ENCODE results near the gene RELT. TPM values are rescaled to one million over a fixed set of nuclear protein-coding genes. Genes with fewer than 3 reads are reported as not detected.
"Not testable (repeated sequence)": the region's sequence is repeated elsewhere in the genome, so short reads cannot be mapped to it uniquely, and the experiment has no call there.

The RELT gene
- total RNA-seq, 5 donors from 2014 or later (not counting 1 experiment from before 2014, with no cell fraction given): 15.6 to 113 (median 19.9) TPM

GRCh38 chr11:73428227-73428626 lies 52.0 kb downstream of the RELT start:
- Histone ChIP-seq H3K9me3 (no peaks in the 10 kb centered on the region), H3K27me3 (replicated peaks in 1 of 2; ENCODE audit: control insufficient read depth in 2 of 2, extremely low read depth in 1 of 2, insufficient read depth in 2 of 2, low read length in 1 of 2) (no peaks in the 10 kb centered on the region), H3K4me1 (ENCODE audit: control insufficient read depth in 1 of 2, extremely low read depth in 1 of 2, insufficient read depth in 2 of 2, low read length in 2 of 2) (no peaks in the 10 kb centered on the region), H3K4me3 (ENCODE audit: control insufficient read depth in 1 of 2, extremely low read depth in 1 of 2, low read length in 1 of 2) (no peak overlapping the region), H3K36me3 (ENCODE audit: control insufficient read depth in 2 of 2, extremely low read depth in 1 of 2, insufficient read depth in 1 of 2, low read length in 1 of 2) (peaks cover 0 to 3% of the 10 kb centered on the region in 2 donors), H3K27ac (ENCODE audit: low read length) (no peak overlapping the region)
- Mint-ChIP-seq H3K27ac (no peak overlapping the region), H3K27me3 (no peaks in the 10 kb centered on the region), H3K4me1 (no peaks in the 10 kb centered on the region), H3K4me3 (no peak overlapping the region), H3K36me3 (peaks cover 12% of the 10 kb centered on the region), H3K9me3 (no peaks in the 10 kb centered on the region)
- CTCF ChIA-PET: interaction anchor here in 1 of 2 donors (1.6 kb wide), 1 partner anchor 8 kb away, joined by 7 read pairs; no protein-coding TSS in a partner anchor
- no peak for DNase-seq
- POLR2A ChIA-PET: no interaction called here
- no peak for ATAC-seq (replicated peaks in 1 of 4)

- H3K27ac Mint-ChIP-seq: no peak overlapping the region
- no peak overlapping the region for H3K4me3 ChIP-seq (ENCODE audit: control insufficient read depth in 1 of 2, extremely low read depth in 1 of 2, low read length in 1 of 2)
- POLR2A ChIA-PET: no interaction called here
Observed at GRCh38 chr11:73428699-73429098, 52.5 kb downstream of the RELT start.

GRCh38 chr11:73429121-73429750 lies 53.0 kb downstream of the RELT start:
- no peak overlapping the region for H3K4me3 ChIP-seq (ENCODE audit: control insufficient read depth in 1 of 2, extremely low read depth in 1 of 2, low read length in 1 of 2)
- H3K4me1 ChIP-seq (ENCODE audit: control insufficient read depth in 1 of 2, extremely low read depth in 1 of 2, insufficient read depth in 2 of 2, low read length in 2 of 2): no peaks in the 10 kb centered on the region
- Mint-ChIP-seq H3K4me3 (no peak overlapping the region), H3K9me3 (no peaks in the 10 kb centered on the region), H3K36me3 (peaks cover 12% of the 10 kb centered on the region), H3K27me3 (no peaks in the 10 kb centered on the region), H3K27ac (peak overlapping the region in 1 of 2 donors; percentile 58), H3K4me1 (no peaks in the 10 kb centered on the region)
- DNase-seq: no peak
- POLR2A ChIA-PET: interaction anchor here in 1 of 2 donors (0.5 kb wide), 1 partner anchor 92 kb away, joined by 5 read pairs; no protein-coding TSS in a partner anchor
- no peaks in the 10 kb centered on the region for H3K27me3 ChIP-seq (replicated peaks in 1 of 2; ENCODE audit: control insufficient read depth in 2 of 2, extremely low read depth in 1 of 2, insufficient read depth in 2 of 2, low read length in 1 of 2)
- H3K36me3 ChIP-seq (ENCODE audit: control insufficient read depth in 2 of 2, extremely low read depth in 1 of 2, insufficient read depth in 1 of 2, low read length in 1 of 2): peaks cover 0 to 3% of the 10 kb centered on the region in 2 donors
- CTCF ChIA-PET: no interaction called here
- no peaks in the 10 kb centered on the region for H3K9me3 ChIP-seq
- no peak for ATAC-seq (replicated peaks in 1 of 4)
- 84% methylated on average over 3 of the region's 5 CpGs for WGBS (ENCODE audit: insufficient coverage)
- no peak overlapping the region for H3K27ac ChIP-seq (ENCODE audit: low read length)

More at GRCh38 chr11:73428699-73429098, 52.5 kb downstream of the RELT start:
- Histone ChIP-seq H3K9me3 (no peaks in the 10 kb centered on the region), H3K27ac (ENCODE audit: low read length) (no peak overlapping the region), H3K36me3 (ENCODE audit: control insufficient read depth in 2 of 2, extremely low read depth in 1 of 2, insufficient read depth in 1 of 2, low read length in 1 of 2) (peaks cover 0 to 3% of the 10 kb centered on the region in 2 donors), H3K4me1 (ENCODE audit: control insufficient read depth in 1 of 2, extremely low read depth in 1 of 2, insufficient read depth in 2 of 2, low read length in 2 of 2) (no peaks in the 10 kb centered on the region), H3K27me3 (replicated peaks in 1 of 2; ENCODE audit: control insufficient read depth in 2 of 2, extremely low read depth in 1 of 2, insufficient read depth in 2 of 2, low read length in 1 of 2) (no peaks in the 10 kb centered on the region)
- no peaks in the 10 kb centered on the region for H3K4me1 Mint-ChIP-seq
- no peak overlapping the region for H3K4me3 Mint-ChIP-seq
- H3K9me3 Mint-ChIP-seq: no peaks in the 10 kb centered on the region
- DNase-seq: no peak
- no peak for ATAC-seq (replicated peaks in 1 of 4)
- H3K27me3 Mint-ChIP-seq: no peaks in the 10 kb centered on the region
- peaks cover 12% of the 10 kb centered on the region for H3K36me3 Mint-ChIP-seq
- CTCF ChIA-PET: interaction anchor here in 1 of 2 donors (1.6 kb wide), 1 partner anchor 7 kb away, joined by 7 read pairs; no protein-coding TSS in a partner anchor

- no peaks in the 10 kb centered on the region for H3K27me3 ChIP-seq (replicated peaks in 1 of 2; ENCODE audit: control insufficient read depth in 2 of 2, extremely low read depth in 1 of 2, insufficient read depth in 2 of 2, low read length in 1 of 2)
- Mint-ChIP-seq H3K4me3 (no peak overlapping the region), H3K27me3 (no peaks in the 10 kb centered on the region), H3K4me1 (no peaks in the 10 kb centered on the region), H3K27ac (no peak overlapping the region), H3K36me3 (peaks cover 12% of the 10 kb centered on the region), H3K9me3 (no peaks in the 10 kb centered on the region)
- POLR2A ChIA-PET: no interaction called here
- no peak for DNase-seq
- no peaks in the 10 kb centered on the region for H3K9me3 ChIP-seq
- H3K36me3 ChIP-seq (ENCODE audit: control insufficient read depth in 2 of 2, extremely low read depth in 1 of 2, insufficient read depth in 1 of 2, low read length in 1 of 2): peaks cover 0 to 3% of the 10 kb centered on the region in 2 donors
- 100% methylated on average over 1 of the region's 4 CpGs for WGBS (ENCODE audit: insufficient coverage)
- no peak for ATAC-seq (replicated peaks in 1 of 4)
- no peak overlapping the region for H3K27ac ChIP-seq (ENCODE audit: low read length)
- H3K4me3 ChIP-seq (ENCODE audit: control insufficient read depth in 1 of 2, extremely low read depth in 1 of 2, low read length in 1 of 2): no peak overlapping the region
- CTCF ChIA-PET: no interaction called here
- no peaks in the 10 kb centered on the region for H3K4me1 ChIP-seq (ENCODE audit: control insufficient read depth in 1 of 2, extremely low read depth in 1 of 2, insufficient read depth in 2 of 2, low read length in 2 of 2)
Observed at GRCh38 chr11:73430326-73430725, 54.1 kb downstream of the RELT start.

- Mint-ChIP-seq H3K9me3 (no peaks in the 10 kb centered on the region), H3K27me3 (no peaks in the 10 kb centered on the region), H3K4me3 (no peak overlapping the region), H3K36me3 (peaks cover 11% of the 10 kb centered on the region), H3K4me1 (no peaks in the 10 kb centered on the region), H3K27ac (no peak overlapping the region)
- no peak for DNase-seq
- no peaks in the 10 kb centered on the region for H3K9me3 ChIP-seq
- POLR2A ChIA-PET: no interaction called here
- no peaks in the 10 kb centered on the region for H3K4me1 ChIP-seq (ENCODE audit: control insufficient read depth in 1 of 2, extremely low read depth in 1 of 2, insufficient read depth in 2 of 2, low read length in 2 of 2)
- H3K36me3 ChIP-seq (ENCODE audit: control insufficient read depth in 2 of 2, extremely low read depth in 1 of 2, insufficient read depth in 1 of 2, low read length in 1 of 2): peaks cover 0 to 3% of the 10 kb centered on the region in 2 donors
- no CpG with 5 or more reads among the region's 5 CpGs for WGBS (ENCODE audit: insufficient coverage)
- CTCF ChIA-PET: no interaction called here
- H3K27me3 ChIP-seq (replicated peaks in 1 of 2; ENCODE audit: control insufficient read depth in 2 of 2, extremely low read depth in 1 of 2, insufficient read depth in 2 of 2, low read length in 1 of 2): no peaks in the 10 kb centered on the region
- ATAC-seq (replicated peaks in 1 of 4): no peak
- no peak overlapping the region for H3K27ac ChIP-seq (ENCODE audit: low read length)
- H3K4me3 ChIP-seq (ENCODE audit: control insufficient read depth in 1 of 2, extremely low read depth in 1 of 2, low read length in 1 of 2): no peak overlapping the region
Observed at GRCh38 chr11:73431396-73431795, 55.2 kb downstream of the RELT start.

- H3K4me3 ChIP-seq (ENCODE audit: control insufficient read depth in 1 of 2, extremely low read depth in 1 of 2, low read length in 1 of 2); H3K36me3 ChIP-seq (ENCODE audit: control insufficient read depth in 2 of 2, extremely low read depth in 1 of 2, insufficient read depth in 1 of 2, low read length in 1 of 2); H3K4me3 Mint-ChIP-seq; H3K27ac Mint-ChIP-seq; H3K27me3 ChIP-seq (replicated peaks in 1 of 2; ENCODE audit: control insufficient read depth in 2 of 2, extremely low read depth in 1 of 2, insufficient read depth in 2 of 2, low read length in 1 of 2); H3K9me3 Mint-ChIP-seq; ATAC-seq (replicated peaks in 1 of 4); H3K4me1 Mint-ChIP-seq; DNase-seq; H3K27me3 Mint-ChIP-seq; H3K27ac ChIP-seq (ENCODE audit: low read length); POLR2A ChIA-PET; H3K9me3 ChIP-seq; H3K4me1 ChIP-seq (ENCODE audit: control insufficient read depth in 1 of 2, extremely low read depth in 1 of 2, insufficient read depth in 2 of 2, low read length in 2 of 2): not testable (repeated sequence)
- 100% methylated on average over 1 of the region's 4 CpGs for WGBS (ENCODE audit: insufficient coverage)
- CTCF ChIA-PET: interaction anchor here (0.5 to 1.8 kb wide), 2 partner anchors 9 to 26 kb away, joined by 6 to 7 read pairs; no protein-coding TSS in a partner anchor
- H3K36me3 Mint-ChIP-seq: peaks cover 11% of the 10 kb centered on the region
Observed at GRCh38 chr11:73436859-73437258, 60.7 kb downstream of the RELT start.

Data from T-cell (primary cell).